ENCODE results near the gene PPM1F.

Gene PPM1F

GRCh38 chr22:21995660-21996059, 43.0 kb upstream of the PPM1F start:
- no peak for DNase-seq
- TF ChIP-seq CTCF (IDR thresholded peaks at IDR 0.05; ENCODE audit: low read depth, low read length): no peak
- no peak overlapping the region for H3K4me3 ChIP-seq (ENCODE audit: low read depth, low read length)
- H3K9me3 ChIP-seq (ENCODE audit: severe bottlenecking): no peaks in the 10 kb centered on the region
- H3K27ac ChIP-seq: no peak overlapping the region
- no peaks in the 10 kb centered on the region for H3K36me3 ChIP-seq
- H3K27me3 ChIP-seq (ENCODE audit: insufficient read depth, low read depth, severe bottlenecking): no peaks in the 10 kb centered on the region

- TF ChIP-seq CTCF (IDR thresholded peaks at IDR 0.05; ENCODE audit: low read depth, low read length): no peak
- Histone ChIP-seq H3K4me3 (ENCODE audit: low read depth, low read length) (no peak overlapping the region), H3K36me3 (no peaks in the 10 kb centered on the region), H3K9me3 (ENCODE audit: severe bottlenecking) (no peaks in the 10 kb centered on the region), H3K27me3 (ENCODE audit: insufficient read depth, low read depth, severe bottlenecking) (no peaks in the 10 kb centered on the region), H3K27ac (no peak overlapping the region)
- no peak for DNase-seq
Observed at GRCh38 chr22:21994881-21995444, 42.3 kb upstream of the PPM1F start.

GRCh38 chr22:21992593-21993237, 40.1 kb upstream of the PPM1F start:
- no peak overlapping the region for H3K27ac ChIP-seq
- H3K36me3 ChIP-seq: no peaks in the 10 kb centered on the region
- H3K27me3 ChIP-seq (ENCODE audit: insufficient read depth, low read depth, severe bottlenecking): no peaks in the 10 kb centered on the region
- no peak for DNase-seq
- no peak for TF ChIP-seq CTCF (IDR thresholded peaks at IDR 0.05; ENCODE audit: low read depth, low read length)
- H3K4me3 ChIP-seq (ENCODE audit: low read depth, low read length): no peak overlapping the region
- H3K9me3 ChIP-seq (ENCODE audit: severe bottlenecking): no peaks in the 10 kb centered on the region

- Histone ChIP-seq H3K27me3 (ENCODE audit: insufficient read depth, low read depth, severe bottlenecking) (no peaks in the 10 kb centered on the region), H3K9me3 (ENCODE audit: severe bottlenecking) (no peaks in the 10 kb centered on the region), H3K27ac (no peak overlapping the region), H3K4me3 (ENCODE audit: low read depth, low read length) (no peak overlapping the region), H3K36me3 (no peaks in the 10 kb centered on the region)
- no peak for TF ChIP-seq CTCF (IDR thresholded peaks at IDR 0.05; ENCODE audit: low read depth, low read length)
- no peak for DNase-seq
Observed at GRCh38 chr22:21991774-21992173, 39.1 kb upstream of the PPM1F start.

- Histone ChIP-seq H3K9me3 (ENCODE audit: severe bottlenecking) (no peaks in the 10 kb centered on the region), H3K27me3 (ENCODE audit: insufficient read depth, low read depth, severe bottlenecking) (no peaks in the 10 kb centered on the region), H3K4me3 (ENCODE audit: low read depth, low read length) (no peak overlapping the region), H3K27ac (no peak overlapping the region), H3K36me3 (no peaks in the 10 kb centered on the region)
- no peak for TF ChIP-seq CTCF (IDR thresholded peaks at IDR 0.05; ENCODE audit: low read depth, low read length)
- DNase-seq: no peak
Observed at GRCh38 chr22:21991304-21991596, 38.6 kb upstream of the PPM1F start.

All from WERI-Rb-1 (cell line).